ENCODE measurements around the gene FAM174C.

- TF ChIP-seq CTCF (conservative IDR thresholded peaks at IDR 0.05; ENCODE audit: low read depth, low read length) (no peak), EZH2 (IDR thresholded peaks at IDR 0.05; ENCODE audit: low read length, unreplicated experiment) (no peak), EZH2phosphoT487 (IDR thresholded peaks at IDR 0.05; ENCODE audit: borderline replicate concordance, low read length) (no peak)
These were observed 34.4 kb upstream of the FAM174C start for GRCh38 chr19:1240925-1241324.
